LNCaP clone FGC (cell line): ENCODE results near the gene OSGEPL1.
A peak's percentile ranks its signal among the peaks of the same experiment; 100 is the strongest.
"Not testable (repeated sequence)": the region's sequence is repeated elsewhere in the genome, so short reads cannot be mapped to it uniquely, and the experiment has no call there.

Source experiments
- DNase-seq: peaks from one replicate; pipeline ENCODE4 v3.0.0-alpha.2; 2011; ENCODE audit warnings: low read depth
- H3K4me3 ChIP-seq: 2 replicates; pipeline ENCODE4 v1.5.1; 2011; ENCODE audit warnings: mild to moderate bottlenecking, low read depth, low read length, control low read depth
- CTCF ChIP-seq: IDR thresholded peaks from 2 replicates; pipeline ENCODE4 v1.5.1; 2012; ENCODE audit warnings: mild to moderate bottlenecking; ENCODE audit not compliant: control insufficient read depth, insufficient read depth; ENCODE audit errors: extremely low read depth

OSGEPL1 gene

GRCh38 chr2:189772212-189772611, 9.6 kb upstream of the OSGEPL1 start:
- no peak for TF ChIP-seq CTCF
- DNase-seq = no peak
- H3K4me3 ChIP-seq = no peak overlapping the region

GRCh38 chr2:189770590-189771322, 8.2 kb upstream of the OSGEPL1 start:
- TF ChIP-seq CTCF = no peak
- DNase-seq = no peak
- no peak overlapping the region for H3K4me3 ChIP-seq

DNA sequence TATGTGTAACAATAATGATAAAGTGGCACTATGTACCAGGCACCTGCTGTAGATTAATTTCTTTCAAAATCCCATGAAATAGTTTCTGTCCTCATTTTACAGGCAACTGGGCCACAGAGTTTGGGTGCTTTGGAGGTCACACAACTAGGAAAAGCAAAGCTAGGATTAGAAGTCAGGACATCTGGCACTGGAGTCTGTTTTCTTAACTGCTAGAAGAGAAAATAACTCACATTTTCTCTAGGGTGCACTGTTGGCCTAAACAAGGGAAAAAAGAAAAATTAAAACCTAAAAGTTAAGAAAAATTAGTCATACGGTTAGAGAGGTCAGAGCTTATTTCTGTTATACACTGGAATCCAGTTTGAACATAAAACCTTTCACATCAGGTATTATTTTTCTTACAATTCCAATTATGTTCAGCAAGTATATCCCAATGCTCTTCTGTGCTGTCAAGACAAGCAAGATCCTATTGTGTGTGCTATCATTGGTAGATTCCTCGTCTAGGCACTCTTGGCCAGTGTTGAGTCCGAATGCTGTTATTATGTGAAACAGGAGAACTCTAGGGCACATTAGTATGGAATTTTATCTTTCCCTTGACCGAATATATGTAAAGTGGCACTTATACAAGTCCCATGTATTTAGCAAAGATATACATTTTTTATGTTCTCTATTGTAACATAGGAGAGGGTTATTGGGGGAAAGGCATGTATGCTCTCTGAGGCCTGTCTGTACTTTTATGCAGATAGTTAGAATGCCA, 1.5 kb upstream of the OSGEPL1 start:
- peak overlapping the region; percentile 72 for H3K4me3 ChIP-seq
- DNase-seq = no peak

DNA sequence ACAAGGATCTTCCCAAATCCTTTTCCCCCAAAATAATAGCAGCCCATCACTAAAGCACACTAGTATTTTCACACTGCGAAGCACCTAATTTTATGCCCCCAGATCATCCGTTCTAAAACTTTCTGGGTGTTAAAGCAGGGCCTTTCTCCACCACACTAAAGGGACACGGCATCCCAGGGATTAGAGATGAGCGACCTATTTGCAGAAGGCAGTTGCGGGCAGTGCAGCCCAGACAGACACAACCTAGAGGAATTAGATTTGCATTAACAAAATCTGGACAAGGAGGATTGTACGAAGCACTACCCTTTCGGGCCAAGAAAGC, 402 bp downstream of the OSGEPL1 start:
- no peak for TF ChIP-seq CTCF
- peak overlapping the region; percentile 72 for H3K4me3 ChIP-seq
- DNase-seq = no peak

More for the DNA sequence above, 1.5 kb upstream of the OSGEPL1 start:
- no peak for TF ChIP-seq CTCF

DNA sequence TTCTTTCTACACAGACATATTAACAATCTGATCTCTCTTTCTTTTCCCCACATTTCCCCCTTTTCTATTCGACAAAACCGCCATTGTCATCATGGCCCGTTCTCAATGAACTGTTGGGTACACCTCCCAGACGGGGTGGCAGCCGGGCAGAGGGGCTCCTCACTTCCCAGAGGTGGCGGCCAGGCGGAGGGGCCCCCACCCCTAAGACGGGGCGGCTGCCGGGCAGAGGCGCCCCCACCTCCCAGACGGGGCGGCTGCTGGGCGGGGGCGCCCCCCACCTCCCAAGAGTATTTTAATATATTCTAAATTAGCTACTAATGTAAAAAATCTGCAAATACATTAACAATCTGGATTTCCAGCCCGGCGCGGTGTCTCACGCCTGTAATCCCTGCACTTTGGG, 2.4 kb downstream of the OSGEPL1 start:
- H3K4me3 ChIP-seq, DNase-seq: not testable (repeated sequence)

DNA sequence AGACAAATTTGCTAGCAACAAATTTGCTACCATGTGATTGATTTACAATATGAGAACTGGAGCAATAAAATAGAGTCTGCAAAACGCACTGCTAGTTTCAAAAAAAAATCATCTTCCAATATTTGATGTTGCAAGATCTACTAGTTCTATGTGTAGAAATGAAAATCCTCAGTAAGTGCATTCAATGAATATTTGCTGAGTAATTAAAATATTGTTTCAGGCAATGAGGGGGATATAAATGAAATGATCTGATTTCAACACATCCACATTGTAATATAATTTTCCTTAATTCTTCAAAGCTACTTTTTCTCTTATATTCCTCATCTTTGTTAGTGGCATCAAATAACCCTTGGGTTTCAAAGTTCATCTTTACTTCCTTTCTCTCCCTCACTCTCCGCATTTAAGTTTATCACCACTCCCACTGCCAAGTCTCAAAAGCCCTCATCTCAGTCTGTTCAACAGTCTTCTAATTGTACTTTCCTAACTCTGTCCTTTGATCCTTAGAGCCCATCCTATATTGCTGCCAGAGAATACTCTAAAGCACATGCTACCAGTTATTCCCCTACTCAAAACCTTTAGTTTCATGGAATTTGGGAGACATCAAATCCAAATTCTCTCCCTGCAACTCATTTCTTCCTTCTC, 6.2 kb downstream of the OSGEPL1 start:
- TF ChIP-seq CTCF = no peak
- H3K4me3 ChIP-seq = no peak overlapping the region
- no peak for DNase-seq

- peak; percentile 62 for TF ChIP-seq CTCF
- H3K4me3 ChIP-seq = no peak overlapping the region
- DNase-seq = no peak
Measured at GRCh38 chr2:189751080-189751658, 11.4 kb downstream of the OSGEPL1 start.
